Calu3 (cell line): ENCODE results near the gene RHOH. TPM values are rescaled to one million over a fixed set of nuclear protein-coding genes. Genes with fewer than 3 reads are reported as not detected.

Source experiments
- BruUV-seq: library from RNA; stranded (reverse); fragments of 400-500 nt; replicated peaks from 2 replicates; lab custom pipeline; 2021; lab: Mats Ljungman, UMichigan
- CTCF ChIA-PET: fragments of 300-600 bp; sonication (Branson Sonifier 250); formaldehyde crosslinking; loops from one replicate; lab custom pipeline; 2022; ENCODE audit warnings: antibody characterized with exemption; lab: Charles Lee
- DNase-seq: peaks from one replicate; pipeline ENCODE4 v3.0.0; 2022
- H3K27ac Mint-ChIP-seq: one replicate; pipeline ENCODE4 v1.8.0; 2022; ENCODE audit warnings: mixed read lengths; ENCODE audit not compliant: unreplicated experiment
- H3K27me3 Mint-ChIP-seq: one replicate; pipeline ENCODE4 v1.8.0; 2022; ENCODE audit warnings: mixed read lengths; ENCODE audit not compliant: unreplicated experiment
- H3K36me3 Mint-ChIP-seq: one replicate; pipeline ENCODE4 v1.8.0; 2022; ENCODE audit warnings: mild to moderate bottlenecking, moderate library complexity, mixed read lengths; ENCODE audit not compliant: insufficient read depth, unreplicated experiment
- H3K4me1 Mint-ChIP-seq: one replicate; pipeline ENCODE4 v1.8.0; 2022; ENCODE audit warnings: mild to moderate bottlenecking, low read depth, mixed read lengths; ENCODE audit not compliant: unreplicated experiment
- H3K4me3 Mint-ChIP-seq: one replicate; pipeline ENCODE4 v1.8.0; 2022; ENCODE audit warnings: mild to moderate bottlenecking, low read depth, moderate library complexity, mixed read lengths; ENCODE audit not compliant: unreplicated experiment
- H3K9me3 Mint-ChIP-seq: one replicate; pipeline ENCODE4 v1.8.0; 2022; ENCODE audit warnings: low read depth, mixed read lengths; ENCODE audit not compliant: unreplicated experiment
- intact Hi-C: fragments of 100-400 bp; cut with micrococcal nuclease; formaldehyde crosslinking; loops from one replicate; pipeline ENCODE4 v1.10.0; 2022; ENCODE audit not compliant: unreplicated experiment
- total RNA-seq: library from RNA; stranded (reverse); gene quantifications from 2 replicates; pipeline ENCODE4 v1.2.3, GENCODE V29; 2022
- TF ChIP-seq, protein P1 (sequence below): fragments of 200-600 bp; IDR thresholded peaks from one replicate; pipeline ENCODE4 v1.8.0; 2022; ENCODE audit warnings: antibody characterized with exemption; ENCODE audit not compliant: unreplicated experiment

RHOH gene
- total RNA-seq, 1 experiment from 2014 or later = not detected

DNA sequence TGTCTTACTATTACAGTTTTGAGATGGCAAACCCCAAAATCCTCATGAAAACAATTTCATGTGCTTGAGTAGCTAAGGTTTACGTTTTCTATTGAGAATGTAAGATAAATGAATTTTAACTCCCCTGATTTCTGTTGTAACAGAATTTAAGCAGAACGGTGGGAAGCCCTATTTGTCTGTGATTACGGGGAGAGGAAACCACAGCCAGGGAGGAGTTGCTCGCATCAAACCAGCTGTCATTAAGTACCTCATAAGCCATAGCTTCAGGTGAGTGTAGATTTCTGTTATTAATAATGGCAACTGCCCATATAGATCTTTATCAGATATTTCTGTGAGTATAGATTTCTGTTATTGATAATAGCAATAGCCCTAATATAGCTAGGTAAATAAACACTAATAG is 44.2 kb upstream of the RHOH start:
- H3K9me3 Mint-ChIP-seq = no peaks in the 10 kb centered on the region
- H3K27me3 Mint-ChIP-seq = no peaks in the 10 kb centered on the region
- H3K27ac Mint-ChIP-seq = no peak overlapping the region
- intact Hi-C loops = no loop called here
- no peak overlapping the region for H3K4me3 Mint-ChIP-seq
- CTCF ChIA-PET = no interaction called here
- no peaks in the 10 kb centered on the region for H3K36me3 Mint-ChIP-seq
- BruUV-seq = no TSS peak
- TF ChIP-seq, protein P1, sequence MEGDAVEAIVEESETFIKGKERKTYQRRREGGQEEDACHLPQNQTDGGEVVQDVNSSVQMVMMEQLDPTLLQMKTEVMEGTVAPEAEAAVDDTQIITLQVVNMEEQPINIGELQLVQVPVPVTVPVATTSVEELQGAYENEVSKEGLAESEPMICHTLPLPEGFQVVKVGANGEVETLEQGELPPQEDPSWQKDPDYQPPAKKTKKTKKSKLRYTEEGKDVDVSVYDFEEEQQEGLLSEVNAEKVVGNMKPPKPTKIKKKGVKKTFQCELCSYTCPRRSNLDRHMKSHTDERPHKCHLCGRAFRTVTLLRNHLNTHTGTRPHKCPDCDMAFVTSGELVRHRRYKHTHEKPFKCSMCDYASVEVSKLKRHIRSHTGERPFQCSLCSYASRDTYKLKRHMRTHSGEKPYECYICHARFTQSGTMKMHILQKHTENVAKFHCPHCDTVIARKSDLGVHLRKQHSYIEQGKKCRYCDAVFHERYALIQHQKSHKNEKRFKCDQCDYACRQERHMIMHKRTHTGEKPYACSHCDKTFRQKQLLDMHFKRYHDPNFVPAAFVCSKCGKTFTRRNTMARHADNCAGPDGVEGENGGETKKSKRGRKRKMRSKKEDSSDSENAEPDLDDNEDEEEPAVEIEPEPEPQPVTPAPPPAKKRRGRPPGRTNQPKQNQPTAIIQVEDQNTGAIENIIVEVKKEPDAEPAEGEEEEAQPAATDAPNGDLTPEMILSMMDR = no peak
- H3K4me1 Mint-ChIP-seq = no peaks in the 10 kb centered on the region
- no peak for DNase-seq

DNA sequence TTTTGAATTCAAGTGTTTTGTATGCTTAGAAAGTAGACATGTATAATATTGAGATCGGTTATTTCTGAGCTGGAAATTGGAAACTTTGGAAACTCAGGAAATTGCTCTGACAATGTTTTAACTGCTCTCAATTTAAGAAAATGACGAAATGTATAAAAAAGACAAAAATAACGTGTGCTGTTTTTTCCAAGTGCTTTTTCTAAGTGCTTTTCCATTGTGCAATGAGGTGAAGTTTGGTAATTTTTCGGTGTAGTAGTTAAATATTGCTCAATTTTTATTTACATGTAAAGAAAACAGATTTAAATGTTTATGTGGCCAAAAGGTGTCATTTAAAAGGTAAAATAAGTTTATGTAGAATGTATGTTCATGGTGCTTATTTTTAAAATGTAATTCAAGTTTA is 39.4 kb upstream of the RHOH start:
- Mint-ChIP-seq H3K27ac (no peak overlapping the region), H3K27me3 (no peaks in the 10 kb centered on the region), H3K36me3 (no peaks in the 10 kb centered on the region), H3K4me1 (no peaks in the 10 kb centered on the region), H3K9me3 (no peaks in the 10 kb centered on the region), H3K4me3 (no peak overlapping the region)
- no TSS peak for BruUV-seq
- TF ChIP-seq, protein P1 = no peak
- DNase-seq = no peak
- CTCF ChIA-PET = no interaction called here
- intact Hi-C loops = no loop called here

DNA sequence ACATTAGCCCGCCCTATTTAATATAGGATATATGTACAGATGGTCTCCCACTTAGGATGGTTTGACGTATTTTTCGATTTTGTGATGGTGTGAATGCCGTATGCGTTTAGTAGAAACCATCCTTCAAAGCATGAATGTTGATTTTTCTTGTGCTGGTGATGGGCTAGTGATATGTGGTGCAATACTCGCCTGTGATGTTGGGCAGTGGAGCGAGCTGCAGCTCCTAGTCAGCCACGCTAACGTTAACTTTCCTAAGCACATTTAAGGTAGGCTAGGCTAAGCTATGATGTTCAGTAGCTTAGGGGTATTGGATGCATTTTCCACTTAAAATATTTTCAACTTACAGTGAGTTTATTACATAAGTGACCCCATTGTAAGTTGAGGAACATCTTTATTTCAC is 36.6 kb upstream of the RHOH start:
- no peaks in the 10 kb centered on the region for H3K27me3 Mint-ChIP-seq
- no peak overlapping the region for H3K4me3 Mint-ChIP-seq
- no TSS peak for BruUV-seq
- no peak overlapping the region for H3K27ac Mint-ChIP-seq
- TF ChIP-seq, protein P1 = no peak
- no peaks in the 10 kb centered on the region for H3K36me3 Mint-ChIP-seq
- CTCF ChIA-PET = interaction anchor here (0.6 kb wide), 1 partner anchor 237 kb away, joined by 4 read pairs; no protein-coding TSS in a partner anchor
- H3K4me1 Mint-ChIP-seq = no peaks in the 10 kb centered on the region
- no peak for DNase-seq
- intact Hi-C loops = no loop called here
- H3K9me3 Mint-ChIP-seq = no peaks in the 10 kb centered on the region

GRCh38 chr4:40164459-40164858 is 32.4 kb upstream of the RHOH start:
- H3K4me1 Mint-ChIP-seq = no peaks in the 10 kb centered on the region
- TF ChIP-seq, protein P1 = no peak
- no TSS peak for BruUV-seq
- no peaks in the 10 kb centered on the region for H3K27me3 Mint-ChIP-seq
- no peaks in the 10 kb centered on the region for H3K36me3 Mint-ChIP-seq
- CTCF ChIA-PET = no interaction called here
- no peak overlapping the region for H3K27ac Mint-ChIP-seq
- H3K4me3 Mint-ChIP-seq = no peak overlapping the region
- no peaks in the 10 kb centered on the region for H3K9me3 Mint-ChIP-seq
- no peak for DNase-seq
- intact Hi-C loops = no loop called here
